ENCODE results near the gene LRRC8B. TPM values are rescaled to one million over a fixed set of nuclear protein-coding genes. Genes with fewer than 3 reads are reported as not detected.
A peak's percentile ranks its signal among the peaks of the same experiment; 100 is the strongest.

The LRRC8B gene
- total RNA-seq: 10 to 100 TPM; 11.5 to 25.3 (median 12.3) TPM

DNA sequence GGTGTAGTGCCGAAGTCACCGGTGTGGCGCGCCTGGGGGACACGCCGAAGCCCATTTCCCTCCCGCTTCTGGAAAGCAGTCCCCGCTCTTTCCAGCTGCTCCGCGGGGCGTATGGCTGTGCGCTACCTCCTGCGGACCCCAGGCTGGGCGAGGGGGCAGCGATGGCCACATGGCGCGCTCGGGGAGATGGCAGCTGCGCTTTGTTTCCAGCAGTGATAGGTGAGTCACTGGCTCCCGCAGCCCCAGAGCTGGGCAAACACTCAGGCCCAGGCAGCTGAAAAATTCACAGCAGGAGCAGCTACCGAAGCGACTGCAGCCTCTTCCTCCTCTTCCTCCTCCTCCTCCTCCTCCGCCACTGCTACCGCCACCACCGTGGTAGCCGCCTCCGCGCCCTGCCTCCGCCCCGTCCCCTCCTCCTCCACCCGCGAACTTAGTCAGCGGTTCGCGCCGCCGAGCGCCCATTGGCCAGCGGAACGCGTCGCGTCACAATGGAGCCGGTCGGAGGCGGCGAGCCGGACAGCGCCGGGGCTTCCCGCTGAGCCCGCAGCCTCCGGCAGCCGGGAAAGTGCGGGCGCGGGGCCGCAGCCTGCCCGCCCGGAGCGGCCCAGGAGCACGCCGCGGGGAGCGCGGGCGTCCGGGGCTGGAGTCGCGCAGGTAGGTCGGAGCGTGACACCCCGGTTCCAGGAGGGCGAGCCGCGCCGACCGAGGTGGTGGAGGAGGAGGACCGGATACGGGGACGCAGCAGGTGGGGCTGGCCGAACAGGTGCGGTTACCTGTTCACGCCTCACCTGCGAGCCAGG is at the start of gene LRRC8B:
Gene LRRC8B, plus strand, starts transcription at position 461 of the 800 bp plus-strand sequence. CDS start 57,822 bp downstream, outside the sequence.
- H3K36me3 ChIP-seq: no peaks in the 10 kb centered on the region
- H3K27ac ChIP-seq: peak within 1 kb of the TSS; percentile 89 to 97
- intact Hi-C loops (cut with DNase I; ENCODE audit: low total_unique reads): no loop called here
- H3K9me3 ChIP-seq: no peaks in the 10 kb centered on the region
- H3K27me3 ChIP-seq: no peaks in the 10 kb centered on the region
- peak; percentile 77 to 90 for DNase-seq (ENCODE audit: low spot score in 2 of 2)
- H3K4me3 ChIP-seq: peak within 1 kb of the TSS; percentile 66 to 96 (median 95)
- TF ChIP-seq, protein P1, sequence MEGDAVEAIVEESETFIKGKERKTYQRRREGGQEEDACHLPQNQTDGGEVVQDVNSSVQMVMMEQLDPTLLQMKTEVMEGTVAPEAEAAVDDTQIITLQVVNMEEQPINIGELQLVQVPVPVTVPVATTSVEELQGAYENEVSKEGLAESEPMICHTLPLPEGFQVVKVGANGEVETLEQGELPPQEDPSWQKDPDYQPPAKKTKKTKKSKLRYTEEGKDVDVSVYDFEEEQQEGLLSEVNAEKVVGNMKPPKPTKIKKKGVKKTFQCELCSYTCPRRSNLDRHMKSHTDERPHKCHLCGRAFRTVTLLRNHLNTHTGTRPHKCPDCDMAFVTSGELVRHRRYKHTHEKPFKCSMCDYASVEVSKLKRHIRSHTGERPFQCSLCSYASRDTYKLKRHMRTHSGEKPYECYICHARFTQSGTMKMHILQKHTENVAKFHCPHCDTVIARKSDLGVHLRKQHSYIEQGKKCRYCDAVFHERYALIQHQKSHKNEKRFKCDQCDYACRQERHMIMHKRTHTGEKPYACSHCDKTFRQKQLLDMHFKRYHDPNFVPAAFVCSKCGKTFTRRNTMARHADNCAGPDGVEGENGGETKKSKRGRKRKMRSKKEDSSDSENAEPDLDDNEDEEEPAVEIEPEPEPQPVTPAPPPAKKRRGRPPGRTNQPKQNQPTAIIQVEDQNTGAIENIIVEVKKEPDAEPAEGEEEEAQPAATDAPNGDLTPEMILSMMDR (IDR thresholded peaks at IDR 0.05): peak in 1 of 3 donors; percentile 24
- TF ChIP-seq POLR2AphosphoS5 (IDR thresholded peaks at IDR 0.05) (peak in 1 of 3 donors; percentile 57), POLR2A (IDR thresholded peaks at IDR 0.05) (peak; percentile 62)
- H3K4me1 ChIP-seq: peaks cover 0 to 3% of the 10 kb centered on the region in 2 donors

DNA sequence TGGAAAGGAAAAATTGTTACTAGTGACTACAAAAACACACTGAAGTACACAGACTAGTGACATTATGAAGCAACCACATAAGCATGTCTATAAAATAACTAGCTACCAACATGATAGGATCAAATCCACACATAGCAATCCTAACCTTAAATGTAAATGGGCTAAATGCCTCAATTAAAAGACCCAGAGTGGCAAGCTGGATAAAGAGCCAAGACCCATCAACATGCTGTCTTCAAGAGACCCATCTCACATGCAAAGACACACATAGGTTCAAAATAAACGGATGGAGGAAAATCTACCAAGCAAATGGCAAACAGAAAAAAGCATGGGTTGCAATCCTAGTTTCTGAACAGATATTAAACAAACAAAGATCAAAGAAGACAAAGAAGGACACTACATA is 49.4 kb upstream of the LRRC8B start:
- H3K36me3 ChIP-seq: no peaks in the 10 kb centered on the region
- no peak overlapping the region for H3K4me3 ChIP-seq
- no peak for DNase-seq (ENCODE audit: low spot score in 2 of 2)
- no peaks in the 10 kb centered on the region for H3K4me1 ChIP-seq
- intact Hi-C loops (cut with DNase I; ENCODE audit: low total_unique reads): no loop called here
- peaks cover 0 to 6% of the 10 kb centered on the region in 2 donors for H3K9me3 ChIP-seq
- no peak overlapping the region for H3K27ac ChIP-seq
- no peak for TF ChIP-seq POLR2AphosphoS5 (IDR thresholded peaks at IDR 0.05)
- no peak for TF ChIP-seq POLR2A (IDR thresholded peaks at IDR 0.05)
- TF ChIP-seq, protein P1 (IDR thresholded peaks at IDR 0.05): no peak
- H3K27me3 ChIP-seq: no peaks in the 10 kb centered on the region

DNA sequence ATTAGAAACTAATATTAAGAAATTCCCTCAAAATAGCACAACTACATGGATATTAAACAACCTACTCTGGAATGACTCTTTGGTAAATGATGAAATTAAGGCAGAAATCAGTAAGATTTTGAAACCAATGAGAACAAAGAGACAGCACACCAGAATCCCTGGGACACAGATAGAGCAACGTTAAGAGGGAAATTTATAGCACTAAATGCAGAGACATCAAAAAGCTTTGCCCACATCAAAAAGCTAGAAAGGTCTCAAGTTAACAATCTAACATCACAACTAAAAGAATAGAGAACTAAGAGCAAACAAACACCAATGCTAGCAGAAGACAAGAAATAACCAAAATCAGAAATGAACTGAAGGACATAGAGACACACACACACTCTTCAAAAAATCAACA is 48.6 kb upstream of the LRRC8B start:
- no peaks in the 10 kb centered on the region for H3K4me1 ChIP-seq
- H3K36me3 ChIP-seq: no peaks in the 10 kb centered on the region
- H3K9me3 ChIP-seq: peaks cover 5 to 10% of the 10 kb centered on the region in 2 donors
- no peaks in the 10 kb centered on the region for H3K27me3 ChIP-seq
- DNase-seq (ENCODE audit: low spot score in 2 of 2): no peak
- no peak overlapping the region for H3K27ac ChIP-seq
- no peak overlapping the region for H3K4me3 ChIP-seq
- TF ChIP-seq POLR2A (IDR thresholded peaks at IDR 0.05) (no peak), POLR2AphosphoS5 (IDR thresholded peaks at IDR 0.05) (no peak)
- TF ChIP-seq, protein P1 (IDR thresholded peaks at IDR 0.05): no peak
- intact Hi-C loops (cut with DNase I; ENCODE audit: low total_unique reads): no loop called here

DNA sequence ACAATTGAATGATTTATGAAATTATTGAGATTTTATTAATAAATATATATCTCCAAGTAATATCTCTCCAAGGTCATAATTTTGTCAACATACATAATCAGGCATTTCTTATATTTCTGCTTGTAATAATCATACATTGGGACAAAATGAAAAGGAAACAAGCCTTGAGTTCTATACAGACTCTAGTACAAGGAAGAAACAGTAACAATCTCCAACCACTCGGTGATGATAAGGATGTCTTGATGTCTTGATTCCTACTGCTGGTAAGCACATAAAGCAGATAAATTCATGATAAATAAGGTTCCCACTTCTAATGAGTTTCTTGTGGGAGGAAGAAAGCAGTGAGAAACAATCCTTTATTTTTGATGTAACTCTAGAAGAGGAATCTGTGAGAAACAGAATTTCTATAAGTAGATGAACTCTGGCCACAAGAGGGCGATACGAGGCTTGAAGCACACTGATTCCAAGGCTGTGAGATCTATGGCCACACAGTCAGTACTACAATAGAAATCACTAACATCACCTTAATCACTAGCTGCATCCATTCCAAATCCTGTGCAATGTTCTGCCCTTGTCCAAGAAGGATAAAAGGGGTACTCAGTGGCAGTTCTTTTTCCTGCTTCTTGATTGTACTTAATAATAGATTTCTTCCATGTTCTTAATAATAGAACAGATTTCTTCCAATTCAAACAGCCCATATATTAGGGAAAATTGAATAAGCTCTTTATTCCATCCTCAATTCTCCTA is 41.4 kb upstream of the LRRC8B start:
- no peaks in the 10 kb centered on the region for H3K27me3 ChIP-seq
- no peak overlapping the region for H3K4me3 ChIP-seq
- H3K27ac ChIP-seq: no peak overlapping the region
- TF ChIP-seq POLR2AphosphoS5 (IDR thresholded peaks at IDR 0.05) (no peak), POLR2A (IDR thresholded peaks at IDR 0.05) (no peak)
- TF ChIP-seq, protein P1 (IDR thresholded peaks at IDR 0.05): peak; percentile 41 to 69 (median 56)
- intact Hi-C loops (cut with DNase I; ENCODE audit: low total_unique reads): loop anchor here (10.0 kb wide), 1 partner anchor 272 kb away; no protein-coding TSS in a partner anchor
- H3K4me1 ChIP-seq: no peaks in the 10 kb centered on the region
- H3K9me3 ChIP-seq: peaks cover 4 to 6% of the 10 kb centered on the region in 2 donors
- peak in 1 of 2 donors; percentile 54 for DNase-seq (ENCODE audit: low spot score in 2 of 2)
- H3K36me3 ChIP-seq: no peaks in the 10 kb centered on the region

DNA sequence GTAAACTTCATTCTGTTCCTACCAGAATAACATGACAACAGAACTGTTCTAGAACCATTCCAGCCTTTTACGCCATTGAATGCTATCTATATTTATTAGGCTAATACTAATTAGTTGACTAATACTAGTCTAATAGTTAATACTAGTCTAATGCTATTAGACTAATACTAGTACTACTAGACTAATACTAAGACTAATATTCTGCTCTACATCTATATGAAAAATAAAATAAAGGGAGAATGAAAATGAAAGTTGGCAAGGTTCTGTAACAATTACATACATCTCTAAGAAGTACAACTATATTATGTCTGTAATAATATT is 40.9 kb upstream of the LRRC8B start:
- intact Hi-C loops (cut with DNase I; ENCODE audit: low total_unique reads): loop anchor here (10.0 kb wide), 1 partner anchor 271 kb away; no protein-coding TSS in a partner anchor
- TF ChIP-seq POLR2A (IDR thresholded peaks at IDR 0.05): no peak
- DNase-seq (ENCODE audit: low spot score in 2 of 2): no peak
- no peaks in the 10 kb centered on the region for H3K27me3 ChIP-seq
- no peaks in the 10 kb centered on the region for H3K36me3 ChIP-seq
- no peaks in the 10 kb centered on the region for H3K4me1 ChIP-seq
- no peak overlapping the region for H3K4me3 ChIP-seq
- peaks cover 4 to 6% of the 10 kb centered on the region in 2 donors for H3K9me3 ChIP-seq
- H3K27ac ChIP-seq: no peak overlapping the region

Data from breast epithelium (tissue), 4 donors.